Activated naive CD8-positive, alpha-beta T cell (primary cell): ENCODE results near the gene SNPH.

Experiments
- H3K27ac Mint-ChIP-seq: one replicate; pipeline ENCODE4 v1.8.0; 2021; ENCODE audit warnings: mixed read lengths
- H3K27me3 Mint-ChIP-seq: one replicate; pipeline ENCODE4 v1.8.0; 2021; ENCODE audit warnings: mixed read lengths
- H3K36me3 Mint-ChIP-seq: one replicate; pipeline ENCODE4 v1.8.0; 2021; ENCODE audit warnings: mixed read lengths
- H3K4me1 Mint-ChIP-seq: one replicate; pipeline ENCODE4 v1.8.0; 2021; ENCODE audit warnings: low read depth, mixed read lengths
- H3K4me3 Mint-ChIP-seq: one replicate; pipeline ENCODE4 v1.8.0; 2021; ENCODE audit warnings: mild to moderate bottlenecking, mixed read lengths
- H3K9me3 Mint-ChIP-seq: one replicate; pipeline ENCODE4 v1.8.0; 2021; ENCODE audit warnings: low read depth, mixed read lengths

Gene SNPH

GRCh38 chr20:1304710-1305515 lies 38.8 kb downstream of the SNPH start:
- Mint-ChIP-seq H3K27me3 (no peaks in the 10 kb centered on the region), H3K4me3 (no peak overlapping the region), H3K36me3 (no peaks in the 10 kb centered on the region), H3K4me1 (peaks cover 15% of the 10 kb centered on the region), H3K9me3 (no peaks in the 10 kb centered on the region), H3K27ac (no peak overlapping the region)

- peaks cover 7% of the 10 kb centered on the region for H3K4me1 Mint-ChIP-seq
- H3K4me3 Mint-ChIP-seq: no peak overlapping the region
- no peak overlapping the region for H3K27ac Mint-ChIP-seq
- no peaks in the 10 kb centered on the region for H3K9me3 Mint-ChIP-seq
- no peaks in the 10 kb centered on the region for H3K27me3 Mint-ChIP-seq
- no peaks in the 10 kb centered on the region for H3K36me3 Mint-ChIP-seq
These were observed 39.6 kb downstream of the SNPH start for GRCh38 chr20:1305712-1306111.

- no peaks in the 10 kb centered on the region for H3K4me1 Mint-ChIP-seq
- no peaks in the 10 kb centered on the region for H3K27me3 Mint-ChIP-seq
- H3K4me3 Mint-ChIP-seq: no peak overlapping the region
- H3K27ac Mint-ChIP-seq: no peak overlapping the region
- no peaks in the 10 kb centered on the region for H3K36me3 Mint-ChIP-seq
- H3K9me3 Mint-ChIP-seq: no peaks in the 10 kb centered on the region
These were observed 40.4 kb downstream of the SNPH start for GRCh38 chr20:1306316-1307135.

- H3K4me3 Mint-ChIP-seq: no peak overlapping the region
- no peak overlapping the region for H3K27ac Mint-ChIP-seq
- H3K27me3 Mint-ChIP-seq: no peaks in the 10 kb centered on the region
- H3K4me1 Mint-ChIP-seq: no peaks in the 10 kb centered on the region
- H3K9me3 Mint-ChIP-seq: no peaks in the 10 kb centered on the region
- no peaks in the 10 kb centered on the region for H3K36me3 Mint-ChIP-seq
These were observed 41.1 kb downstream of the SNPH start for GRCh38 chr20:1307171-1307570.

- Mint-ChIP-seq H3K27me3 (no peaks in the 10 kb centered on the region), H3K36me3 (no peaks in the 10 kb centered on the region), H3K4me3 (no peak overlapping the region), H3K9me3 (no peaks in the 10 kb centered on the region), H3K27ac (no peak overlapping the region), H3K4me1 (no peaks in the 10 kb centered on the region)
These were observed 41.5 kb downstream of the SNPH start for GRCh38 chr20:1307571-1307971.

- Mint-ChIP-seq H3K4me1 (no peaks in the 10 kb centered on the region), H3K27ac (peak overlapping the region; percentile 10), H3K9me3 (no peaks in the 10 kb centered on the region), H3K4me3 (no peak overlapping the region), H3K36me3 (no peaks in the 10 kb centered on the region), H3K27me3 (no peaks in the 10 kb centered on the region)
These were observed 42.1 kb downstream of the SNPH start for GRCh38 chr20:1308067-1308701.

- H3K27me3 Mint-ChIP-seq: no peaks in the 10 kb centered on the region
- H3K36me3 Mint-ChIP-seq: no peaks in the 10 kb centered on the region
- no peak overlapping the region for H3K4me3 Mint-ChIP-seq
- H3K9me3 Mint-ChIP-seq: no peaks in the 10 kb centered on the region
- peak overlapping the region; percentile 10 for H3K27ac Mint-ChIP-seq
- peaks cover under 1% of the 10 kb centered on the region for H3K4me1 Mint-ChIP-seq
These were observed 42.6 kb downstream of the SNPH start for GRCh38 chr20:1308702-1309095.

GRCh38 chr20:1309439-1309847 lies 43.3 kb downstream of the SNPH start:
- Mint-ChIP-seq H3K36me3 (no peaks in the 10 kb centered on the region), H3K4me1 (peaks cover 2% of the 10 kb centered on the region), H3K4me3 (no peak overlapping the region), H3K9me3 (no peaks in the 10 kb centered on the region), H3K27ac (no peak overlapping the region), H3K27me3 (no peaks in the 10 kb centered on the region)

- Mint-ChIP-seq H3K4me3 (no peak overlapping the region), H3K9me3 (no peaks in the 10 kb centered on the region), H3K4me1 (peaks cover 2% of the 10 kb centered on the region), H3K27ac (no peak overlapping the region), H3K27me3 (no peaks in the 10 kb centered on the region), H3K36me3 (no peaks in the 10 kb centered on the region)
These were observed 44.0 kb downstream of the SNPH start for GRCh38 chr20:1310071-1310470.

- Mint-ChIP-seq H3K4me3 (no peak overlapping the region), H3K27me3 (no peaks in the 10 kb centered on the region), H3K36me3 (no peaks in the 10 kb centered on the region), H3K9me3 (no peaks in the 10 kb centered on the region), H3K4me1 (peaks cover 2% of the 10 kb centered on the region), H3K27ac (no peak overlapping the region)
These were observed 44.6 kb downstream of the SNPH start for GRCh38 chr20:1310506-1311190.

GRCh38 chr20:1312308-1312707 lies 46.2 kb downstream of the SNPH start:
- Mint-ChIP-seq H3K27me3 (no peaks in the 10 kb centered on the region), H3K36me3 (no peaks in the 10 kb centered on the region), H3K4me3 (no peak overlapping the region), H3K4me1 (peaks cover 2% of the 10 kb centered on the region), H3K9me3 (no peaks in the 10 kb centered on the region), H3K27ac (no peak overlapping the region)

GRCh38 chr20:1312904-1313235 lies 46.8 kb downstream of the SNPH start:
- Mint-ChIP-seq H3K36me3 (no peaks in the 10 kb centered on the region), H3K4me1 (peaks cover 2% of the 10 kb centered on the region), H3K9me3 (no peaks in the 10 kb centered on the region), H3K4me3 (no peak overlapping the region), H3K27me3 (no peaks in the 10 kb centered on the region), H3K27ac (no peak overlapping the region)

- H3K4me1 Mint-ChIP-seq: peaks cover 3% of the 10 kb centered on the region
- no peak overlapping the region for H3K4me3 Mint-ChIP-seq
- H3K27ac Mint-ChIP-seq: no peak overlapping the region
- no peaks in the 10 kb centered on the region for H3K9me3 Mint-ChIP-seq
- H3K36me3 Mint-ChIP-seq: no peaks in the 10 kb centered on the region
- no peaks in the 10 kb centered on the region for H3K27me3 Mint-ChIP-seq
These were observed 47.3 kb downstream of the SNPH start for GRCh38 chr20:1313236-1313964.

- Mint-ChIP-seq H3K9me3 (no peaks in the 10 kb centered on the region), H3K36me3 (no peaks in the 10 kb centered on the region), H3K4me3 (no peak overlapping the region), H3K4me1 (peaks cover 3% of the 10 kb centered on the region), H3K27me3 (no peaks in the 10 kb centered on the region), H3K27ac (no peak overlapping the region)
These were observed 49.7 kb downstream of the SNPH start for GRCh38 chr20:1315804-1316203.
